HG02938 (cell line): Measurements from ENCODE around the gene FGGY.
"Not testable (repeated sequence)": the region's sequence is repeated elsewhere in the genome, so short reads cannot be mapped to it uniquely, and the experiment has no call there.

Source experiments
- ATAC-seq: cut with Tn5 transposase; IDR thresholded peaks from one replicate; pipeline ENCODE4 v1.9.1; 2021; ENCODE audit warnings: mild to moderate bottlenecking, moderate library complexity; ENCODE audit not compliant: unreplicated experiment

FGGY gene

DNA sequence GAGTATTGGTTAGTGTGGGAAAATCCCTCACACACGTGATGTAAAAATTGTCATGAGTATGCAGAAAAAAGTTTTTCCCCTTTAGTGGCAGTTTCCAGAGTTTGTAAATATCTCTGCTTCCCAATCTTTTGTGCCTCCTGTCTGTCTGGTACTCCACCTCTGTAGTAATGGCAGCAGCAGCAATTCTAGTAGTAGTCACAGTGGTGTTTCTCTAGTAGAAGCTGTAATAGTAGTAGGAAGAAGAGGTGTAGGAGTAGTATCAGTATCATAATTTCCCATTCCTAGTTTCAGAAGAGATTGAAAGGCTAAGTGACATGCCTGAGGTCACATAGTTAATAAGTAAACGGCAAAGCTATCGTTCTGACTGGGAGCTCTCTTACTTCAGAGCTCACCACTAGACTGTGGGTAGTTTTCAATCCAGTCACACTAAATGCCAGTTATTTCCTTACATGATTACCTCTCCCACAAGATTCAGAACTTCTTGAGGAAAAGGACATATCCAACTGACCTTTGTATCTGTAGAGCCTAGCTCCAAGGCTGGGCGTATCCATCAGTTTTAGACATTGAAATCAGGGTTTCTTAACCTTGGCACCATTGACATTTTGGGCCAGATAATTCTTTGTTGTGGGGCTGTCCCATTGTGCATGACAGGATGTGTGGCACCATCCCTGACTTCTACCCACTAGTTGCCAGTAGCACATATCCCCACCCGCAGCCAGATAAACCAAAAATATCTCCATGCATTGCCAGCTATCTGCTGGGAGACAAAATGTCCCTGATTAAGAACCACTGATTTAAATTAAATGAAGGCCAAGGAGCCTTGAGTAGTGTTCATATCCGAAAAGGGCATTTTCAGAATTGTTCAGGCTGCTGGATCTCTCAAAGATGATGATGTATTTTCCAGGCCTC is 135.9 kb downstream of the FGGY start:
- ATAC-seq, result peak; percentile 93

DNA sequence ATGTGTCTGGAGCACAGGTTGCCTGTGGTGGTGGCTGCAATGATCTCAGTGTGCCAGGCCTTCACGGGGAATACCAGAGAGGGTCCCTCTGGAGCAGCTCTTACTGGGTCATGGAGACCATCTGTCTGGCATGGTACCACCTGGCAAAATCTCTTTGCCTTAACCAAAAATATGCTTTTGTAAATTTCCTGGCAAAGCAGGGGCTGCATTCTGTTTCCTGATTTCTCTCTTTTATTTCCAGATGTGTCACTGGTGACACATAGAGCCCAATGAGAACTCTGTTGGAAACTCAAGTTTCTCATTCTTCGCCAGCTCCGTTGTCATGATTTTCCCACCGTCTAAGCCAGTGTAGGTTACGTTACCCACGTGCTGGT is 136.5 kb downstream of the FGGY start:
- ATAC-seq, result no peak

DNA sequence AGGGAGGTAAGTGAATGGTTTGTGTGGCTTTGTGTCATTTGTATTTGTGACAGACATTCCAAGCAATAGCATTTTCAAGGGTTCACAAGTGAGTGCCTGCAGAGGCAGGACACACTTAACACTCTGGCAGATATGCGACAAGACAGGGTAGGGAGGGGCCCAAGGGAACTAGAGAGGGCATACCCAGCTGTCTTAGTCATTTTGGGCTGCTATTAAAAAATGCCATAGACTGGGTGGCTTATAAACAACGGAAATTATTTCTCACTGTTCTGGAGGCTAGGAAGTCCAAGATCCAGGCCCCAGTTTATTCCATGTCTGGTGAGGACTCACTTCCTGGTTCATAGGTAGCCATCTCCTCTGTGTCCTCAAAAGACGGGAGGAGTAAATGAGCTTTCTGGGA is 137.4 kb downstream of the FGGY start:
- ATAC-seq, result no peak

DNA sequence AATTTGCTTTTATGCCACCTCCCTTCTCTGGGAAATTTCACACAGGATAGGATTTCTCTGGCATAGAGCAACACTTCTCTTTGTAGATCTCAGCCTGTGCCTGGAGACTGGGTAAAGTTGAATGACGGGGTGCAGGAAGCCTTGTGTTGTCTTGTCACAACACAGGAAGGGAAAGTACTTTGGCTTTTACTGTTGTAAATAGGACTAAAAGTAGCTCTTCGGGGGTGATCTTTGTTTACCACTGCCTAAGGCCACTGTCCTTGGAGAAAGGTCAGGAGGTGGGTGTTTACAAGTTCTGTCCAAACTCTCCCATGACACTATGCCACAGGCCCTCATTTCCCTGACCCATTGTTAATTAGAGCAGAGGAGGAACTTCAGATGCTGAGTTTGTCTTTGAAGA is 139.7 kb downstream of the FGGY start:
- no peak for ATAC-seq

DNA sequence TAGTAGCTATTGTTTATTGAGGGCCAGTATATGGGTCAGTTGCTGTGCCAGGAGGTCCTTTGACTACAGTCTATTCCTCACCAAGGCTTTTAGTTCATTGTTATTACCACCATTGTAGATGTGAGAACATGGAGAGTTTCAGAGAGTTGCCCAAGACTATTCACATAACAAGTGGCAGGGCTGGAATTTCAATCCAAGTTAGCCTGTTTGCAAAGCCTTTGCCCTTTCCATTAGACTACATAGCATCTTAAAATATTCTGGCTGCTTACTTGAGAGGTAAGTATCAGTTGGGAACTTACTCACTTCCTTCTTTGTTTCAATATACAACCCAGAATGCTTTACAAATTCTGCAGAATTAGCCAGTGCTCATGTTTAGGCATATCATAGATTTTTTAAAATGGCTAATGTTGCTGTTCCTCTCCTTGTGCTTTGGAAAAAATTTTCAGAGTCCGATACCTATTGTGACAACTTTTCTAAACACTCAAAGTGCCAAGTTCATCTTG is 141.2 kb downstream of the FGGY start:
- ATAC-seq, result no peak

DNA sequence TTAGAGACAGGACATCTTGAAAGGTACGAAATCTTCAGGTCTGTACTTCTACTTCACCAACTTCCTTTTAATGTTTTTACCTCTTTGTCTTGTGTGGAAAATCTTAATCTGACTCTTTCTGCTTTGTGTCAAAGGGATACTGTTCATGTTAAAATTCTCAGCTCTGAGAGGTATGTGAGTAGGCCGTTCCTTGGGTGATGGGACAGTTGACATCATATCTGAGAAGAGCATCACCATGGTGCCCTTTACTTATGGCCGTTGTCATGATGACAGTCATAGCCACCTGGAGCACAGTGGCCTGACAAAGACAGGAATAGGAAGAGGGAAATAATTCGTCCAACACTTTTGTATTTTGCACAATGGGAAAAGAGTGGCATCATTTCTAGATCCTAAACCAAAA is 145.6 kb downstream of the FGGY start:
- ATAC-seq, result no peak

DNA sequence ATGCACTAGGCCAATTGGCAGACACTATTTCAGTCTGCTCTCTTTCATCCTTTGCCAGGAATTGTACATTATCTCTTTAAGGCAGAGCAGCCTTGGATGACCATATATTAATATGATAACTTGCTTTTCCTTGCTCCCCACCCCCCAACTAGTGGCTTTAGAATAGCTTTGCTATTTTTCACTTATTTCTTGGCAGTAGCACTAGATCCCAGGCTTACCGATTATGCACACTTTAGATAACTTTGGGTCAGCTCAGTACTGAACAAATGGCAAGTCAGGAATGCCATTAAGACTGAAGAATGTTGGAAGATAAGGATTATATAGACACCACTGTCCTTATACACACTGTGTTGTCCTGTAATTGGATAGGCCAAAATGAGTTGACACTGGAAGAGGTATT is 146.4 kb downstream of the FGGY start:
- ATAC-seq, result no peak

DNA sequence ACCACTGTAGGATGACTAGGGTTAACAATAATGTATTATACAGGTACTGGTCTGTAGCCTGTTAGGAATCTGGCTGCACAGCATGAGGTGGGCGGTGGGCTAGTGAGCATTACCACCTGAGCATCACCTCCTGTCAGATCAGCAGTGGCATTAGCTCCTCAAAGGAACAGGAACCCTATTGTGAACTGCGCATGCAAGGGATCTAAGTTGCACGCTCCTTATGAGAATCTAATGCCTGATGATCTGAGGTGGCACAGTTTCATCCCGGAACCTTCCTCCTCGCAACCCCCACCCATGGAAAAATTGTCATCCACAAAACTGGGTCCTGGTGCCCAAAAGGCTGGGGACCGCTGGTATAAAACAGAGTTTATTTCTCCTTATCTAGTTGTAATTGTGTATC is 147.6 kb downstream of the FGGY start:
- ATAC-seq, result no peak

DNA sequence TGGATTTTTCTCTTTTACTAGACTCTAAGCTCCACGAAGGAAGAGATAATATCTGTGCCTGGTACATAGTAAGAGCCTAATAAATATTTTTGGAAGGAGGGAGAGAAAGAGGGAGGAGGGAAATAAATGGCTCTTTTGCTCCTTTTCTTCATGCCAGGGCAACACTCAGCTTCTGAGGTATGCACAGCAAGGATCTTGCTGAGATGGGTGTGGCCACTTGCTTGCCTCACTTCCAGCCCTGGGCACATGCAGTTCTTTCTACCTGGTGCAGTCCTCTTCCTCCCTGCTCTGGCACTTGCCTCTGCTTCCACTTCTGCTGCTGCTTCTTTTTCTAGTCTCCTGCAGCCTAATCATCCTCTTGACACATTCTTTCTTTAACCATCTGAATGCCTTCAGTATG is 148.1 kb downstream of the FGGY start:
- no peak for ATAC-seq

DNA sequence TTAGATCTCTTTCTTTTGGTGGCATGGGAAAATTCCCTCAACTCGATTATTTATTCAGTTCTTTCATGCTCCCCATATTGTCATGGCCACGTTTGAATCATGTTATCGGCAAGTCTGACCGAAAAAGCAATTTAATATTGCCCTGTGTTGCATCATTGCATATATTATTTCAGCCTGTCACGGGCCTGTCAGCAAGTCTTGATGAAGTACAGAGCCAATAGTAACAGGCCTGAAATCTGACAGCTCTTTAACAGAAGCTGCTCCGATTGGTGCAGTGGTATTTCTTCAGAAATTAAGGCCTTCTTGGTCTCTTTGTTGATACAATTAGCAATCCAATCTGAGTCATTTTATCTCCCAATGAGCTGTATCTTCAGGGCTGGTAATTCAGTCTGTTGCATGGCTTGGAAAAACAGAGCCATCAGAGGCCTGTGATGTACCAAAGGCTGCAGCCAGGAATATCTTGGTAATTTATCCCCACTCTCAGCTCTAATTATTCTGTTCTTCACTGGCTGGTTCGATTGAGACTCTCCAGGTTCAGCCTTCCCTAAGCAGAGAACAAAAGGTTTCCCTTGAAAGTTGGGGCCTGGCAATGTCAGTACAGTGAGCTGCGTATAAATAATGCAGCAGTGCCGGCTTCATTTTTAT is 149.5 kb downstream of the FGGY start:
- no peak for ATAC-seq

DNA sequence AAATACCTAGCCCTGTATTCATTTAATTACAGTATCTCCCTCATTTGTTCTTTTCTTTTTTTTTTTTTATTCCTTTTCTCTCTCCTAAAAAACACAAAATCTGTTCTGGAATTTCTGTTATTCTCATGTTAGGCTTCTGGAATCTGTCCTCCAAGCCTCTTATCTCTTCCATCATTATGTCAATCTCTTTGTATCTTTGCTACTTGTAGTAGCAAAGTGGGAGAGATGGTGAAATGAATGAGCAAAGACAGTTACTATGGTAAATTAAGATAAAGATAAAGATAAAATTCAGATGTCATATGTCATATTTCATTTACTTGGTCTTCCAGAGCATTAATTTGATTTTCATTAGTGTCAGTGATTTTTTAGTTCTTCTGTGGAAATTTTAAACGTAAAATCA is 155.1 kb downstream of the FGGY start:
- no peak for ATAC-seq

DNA sequence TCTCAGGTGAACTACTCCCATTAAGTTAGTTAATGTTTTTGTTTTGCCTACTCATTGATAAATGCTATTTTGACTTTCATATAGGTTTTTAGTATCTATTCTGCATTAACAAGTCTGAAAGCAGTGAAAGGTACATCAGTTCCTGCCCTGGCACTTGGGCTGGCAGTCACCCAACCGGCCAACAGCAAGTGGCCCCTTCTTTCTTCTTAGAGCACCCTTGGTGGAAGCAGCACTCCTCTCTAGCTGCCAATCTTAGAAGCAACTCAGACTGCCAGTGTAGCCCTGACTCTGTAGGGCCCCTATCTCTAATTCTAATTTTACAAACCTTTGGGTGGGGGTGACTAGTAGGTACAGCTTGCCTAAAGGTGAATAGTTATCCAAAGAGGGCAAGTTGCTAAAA is 155.7 kb downstream of the FGGY start:
- ATAC-seq, result no peak

DNA sequence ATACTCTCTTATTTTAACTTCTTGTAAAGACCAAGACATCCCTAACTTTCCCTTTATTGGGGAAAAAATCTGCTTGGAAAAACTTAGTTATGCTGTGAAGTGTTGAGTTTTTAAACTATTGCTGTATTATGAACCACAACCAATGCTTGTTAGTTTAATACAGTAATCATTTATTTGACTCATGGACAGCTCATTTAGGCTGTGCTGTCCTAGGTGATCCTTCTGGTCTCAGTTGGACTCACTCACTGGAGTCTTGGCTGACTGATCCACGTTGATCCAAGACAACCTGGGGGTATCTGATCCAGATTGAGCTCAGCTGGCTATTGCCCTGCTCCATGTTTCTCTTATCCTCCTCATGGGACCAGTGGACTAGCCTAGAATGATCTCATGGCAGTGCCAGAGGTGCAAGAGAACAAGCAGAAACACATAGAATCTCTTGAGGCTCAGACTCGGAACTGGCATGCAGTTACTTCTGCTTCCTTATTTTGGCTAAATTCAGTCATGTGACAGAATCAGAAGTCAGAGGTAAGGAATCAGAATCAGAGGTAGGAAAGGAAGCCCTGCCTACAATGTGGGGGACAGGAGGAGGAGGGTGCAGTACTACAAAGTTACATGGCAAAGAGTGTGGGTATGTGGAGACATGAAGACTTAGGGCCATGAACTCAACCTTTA is 156.5 kb downstream of the FGGY start:
- ATAC-seq, result no peak

DNA sequence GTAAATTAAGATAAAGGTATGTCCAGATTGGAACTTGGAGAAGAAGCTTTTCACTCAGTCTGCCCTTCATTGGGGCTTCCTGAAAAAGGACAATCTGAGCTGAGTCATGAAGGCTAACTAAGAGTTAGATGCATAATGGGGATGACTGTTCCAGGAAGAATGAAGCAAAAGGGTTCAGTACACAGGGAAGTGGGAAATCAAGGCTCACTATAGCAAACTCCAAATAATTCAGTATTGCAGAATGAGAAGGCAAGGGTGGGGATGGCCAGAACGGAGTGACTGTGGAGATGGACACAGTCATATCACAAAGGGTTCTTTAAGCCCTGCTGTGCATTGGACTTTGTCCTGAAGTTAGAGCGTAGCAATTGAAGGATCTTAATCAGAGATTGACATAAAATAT is 158.3 kb downstream of the FGGY start:
- ATAC-seq, result no peak

DNA sequence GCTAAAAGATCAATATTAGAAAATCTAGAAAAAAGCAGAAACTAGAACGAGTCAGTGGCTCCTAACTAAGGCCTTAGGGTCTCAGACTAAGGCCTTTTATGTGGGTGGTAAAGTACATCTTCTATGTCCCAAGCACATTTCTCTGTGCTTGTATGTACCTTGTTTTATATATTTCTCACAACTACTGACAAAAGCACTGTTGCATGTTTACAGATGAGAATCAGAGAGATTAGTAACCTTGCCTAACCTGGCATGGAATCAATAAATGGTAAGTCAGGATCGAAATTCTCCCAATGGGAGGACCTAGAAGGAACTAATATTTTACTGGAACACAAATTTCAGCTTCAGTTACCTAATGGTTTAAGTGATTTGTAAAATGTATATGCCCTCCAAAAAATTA is 160.9 kb downstream of the FGGY start:
- no peak for ATAC-seq

DNA sequence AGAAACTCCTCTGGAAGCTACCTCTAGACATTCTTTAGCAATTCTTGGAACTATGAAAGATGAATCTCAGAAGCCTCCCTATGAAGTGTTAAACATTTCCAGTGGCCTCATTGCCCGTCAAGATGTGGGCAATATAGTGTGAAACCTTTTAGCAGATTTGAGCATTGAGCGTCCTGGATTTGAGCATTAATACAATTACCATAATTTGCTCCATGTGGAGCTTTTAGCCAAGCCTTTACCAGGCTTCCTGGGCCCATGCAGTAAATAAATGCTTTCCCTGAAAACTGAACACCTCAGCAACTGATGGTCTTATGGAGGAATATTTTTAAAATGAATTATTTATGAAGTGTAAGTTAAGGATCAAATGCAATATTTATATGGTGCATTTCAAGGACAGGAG is 162.0 kb downstream of the FGGY start:
- ATAC-seq, result no peak

DNA sequence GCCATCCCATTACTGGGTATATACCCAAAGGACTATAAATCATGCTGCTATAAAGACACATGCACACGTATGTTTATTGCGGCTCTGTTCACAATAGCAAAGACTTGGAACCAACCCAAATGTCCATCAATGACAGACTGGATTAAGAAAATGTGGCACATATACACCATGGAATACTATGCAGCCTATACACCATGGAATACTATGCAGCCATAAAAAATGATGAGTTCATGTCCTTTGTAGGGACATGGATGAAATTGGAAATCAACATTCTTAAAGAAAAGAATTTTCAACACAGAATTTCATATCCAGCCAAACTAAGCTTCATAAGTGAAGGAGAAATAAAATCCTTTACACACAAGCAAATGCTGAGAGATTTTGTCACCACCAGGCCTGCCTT is 166.0 kb downstream of the FGGY start:
- ATAC-seq, result not testable (repeated sequence)

DNA sequence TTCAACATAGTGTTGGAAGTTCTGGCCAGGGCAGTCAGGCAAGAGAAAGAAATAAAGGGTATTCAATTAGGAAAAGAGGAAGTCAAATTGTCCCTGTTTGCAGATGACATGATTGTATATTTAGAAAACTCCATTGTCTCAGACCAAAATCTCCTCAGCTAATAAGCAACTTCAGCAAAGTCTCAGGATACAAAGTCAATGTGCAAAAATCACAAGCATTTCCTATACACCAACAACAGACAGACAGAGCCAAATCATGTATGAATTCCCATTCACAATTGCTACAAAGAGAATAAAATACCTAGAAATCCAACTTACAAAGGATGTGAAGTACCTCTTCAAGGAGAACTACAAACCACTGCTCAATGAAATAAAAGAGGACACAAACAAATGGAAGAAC is 168.6 kb downstream of the FGGY start:
- not testable (repeated sequence) for ATAC-seq

DNA sequence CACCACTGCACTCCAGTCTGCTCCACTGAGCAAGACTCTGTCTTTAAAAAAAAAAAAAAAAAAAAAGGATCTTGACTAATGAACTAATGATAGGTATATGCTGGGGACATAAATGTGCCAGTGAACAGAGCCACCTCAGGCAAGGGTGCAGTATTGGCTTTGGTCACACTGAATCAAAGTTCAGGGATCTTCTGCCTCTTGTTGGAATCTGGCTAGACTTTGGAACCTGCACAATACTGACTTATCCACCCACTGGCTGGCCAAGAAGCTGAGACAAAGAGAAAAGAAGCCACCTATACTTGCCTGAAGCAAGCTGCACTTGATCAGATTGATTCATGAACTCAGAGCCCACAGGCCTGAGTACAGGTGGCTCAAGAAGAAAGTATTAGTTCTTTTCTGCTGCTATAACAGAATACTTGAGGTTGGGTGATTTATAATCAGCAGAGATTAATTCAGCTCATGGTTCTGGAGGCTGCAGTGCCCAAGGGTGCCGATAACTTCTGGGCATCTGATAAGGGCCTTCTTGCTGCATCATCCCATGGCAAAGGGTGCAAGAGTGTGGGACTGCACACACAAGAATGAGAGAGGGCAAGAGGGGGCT is 172.0 kb downstream of the FGGY start:
- ATAC-seq, result no peak

DNA sequence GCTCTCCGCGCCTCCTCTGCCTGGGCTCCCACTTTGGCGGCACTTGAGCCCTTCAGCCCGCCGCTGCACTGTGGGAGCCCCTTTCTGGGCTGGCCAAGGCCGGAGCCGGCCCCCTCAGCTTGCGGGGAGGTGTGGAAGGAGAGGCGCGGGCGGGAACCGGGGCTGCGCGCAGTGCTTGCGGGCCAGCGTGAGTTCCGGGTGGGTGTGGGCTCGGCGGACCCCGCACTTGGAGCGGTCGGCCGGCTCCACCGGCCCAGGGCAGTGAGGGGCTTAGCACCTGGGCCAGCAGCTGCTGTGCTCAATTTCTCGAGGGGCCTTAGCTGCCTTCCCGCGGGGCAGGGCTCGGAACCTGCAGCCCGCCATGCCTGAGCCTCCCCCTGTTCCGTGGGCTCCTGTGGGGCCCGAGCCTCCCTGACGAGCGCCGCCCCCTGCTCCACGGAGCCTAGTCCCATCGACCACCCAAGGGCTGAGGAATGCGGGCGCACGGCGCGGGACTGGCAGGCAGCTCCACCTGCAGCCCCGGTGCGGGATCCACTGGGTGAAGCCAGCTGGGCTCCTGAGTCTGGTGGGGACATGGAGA is 175.2 kb downstream of the FGGY start:
- not testable (repeated sequence) for ATAC-seq

DNA sequence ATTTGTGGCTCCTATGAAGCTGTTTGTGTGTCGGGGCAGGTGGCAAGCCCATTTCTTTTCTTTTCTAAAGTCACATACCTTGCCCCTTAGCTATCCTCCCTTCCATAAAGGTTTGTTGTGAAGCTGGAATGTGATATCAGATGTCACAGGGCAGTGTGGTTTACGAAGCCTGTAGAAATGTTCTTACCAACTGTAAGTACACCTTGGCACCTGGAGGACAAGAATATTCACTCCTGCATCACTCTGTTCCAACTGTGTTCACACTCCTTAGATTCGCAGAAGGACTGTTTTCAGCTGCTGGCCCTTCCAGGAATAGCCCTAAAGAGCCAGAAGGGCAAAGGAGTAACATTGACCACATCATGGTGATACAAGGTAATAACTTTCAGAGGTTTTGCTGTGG is 176.9 kb downstream of the FGGY start:
- ATAC-seq, result no peak
